ENCODE data around the gene FOXJ1. TPM values are rescaled to one million over a fixed set of nuclear protein-coding genes. Genes with fewer than 3 reads are reported as not detected.

The FOXJ1 gene
- total RNA-seq, 1 donor from 2014 or later: not detected

DNA sequence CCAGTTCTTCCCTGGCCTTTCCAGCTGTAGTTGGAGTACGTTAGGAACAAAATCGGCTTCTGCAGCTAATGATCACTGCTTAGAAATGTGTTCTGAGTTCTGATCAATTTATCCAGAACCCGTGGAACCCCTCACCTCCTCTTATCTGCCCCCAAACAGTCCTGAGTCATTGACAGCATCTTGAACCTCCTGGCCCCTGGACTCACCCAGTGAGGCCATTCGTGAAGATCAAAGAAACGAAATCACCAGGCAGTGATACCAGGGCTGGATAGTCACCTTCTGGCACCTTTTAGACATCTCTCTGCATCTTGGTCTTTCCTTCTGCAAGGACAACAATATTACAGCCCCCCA lies 20.4 kb downstream of the FOXJ1 start:
- intact Hi-C loops (cut with micrococcal nuclease): loop anchor here (5.0 to 10.0 kb wide), 2 partner anchors 54 to 157 kb away; no protein-coding TSS in a partner anchor
- Histone ChIP-seq H3K9me3 (replicated peaks) (no peaks in the 10 kb centered on the region), H3K4me3 (no peak overlapping the region), H3K27me3 (ENCODE audit: low read depth) (no peaks in the 10 kb centered on the region), H3K27ac (replicated peaks) (no peak overlapping the region), H3K36me3 (no peaks in the 10 kb centered on the region), H3K4me1 (peaks cover 7% of the 10 kb centered on the region)
- no peak for DNase-seq
- TF ChIP-seq, protein P1, sequence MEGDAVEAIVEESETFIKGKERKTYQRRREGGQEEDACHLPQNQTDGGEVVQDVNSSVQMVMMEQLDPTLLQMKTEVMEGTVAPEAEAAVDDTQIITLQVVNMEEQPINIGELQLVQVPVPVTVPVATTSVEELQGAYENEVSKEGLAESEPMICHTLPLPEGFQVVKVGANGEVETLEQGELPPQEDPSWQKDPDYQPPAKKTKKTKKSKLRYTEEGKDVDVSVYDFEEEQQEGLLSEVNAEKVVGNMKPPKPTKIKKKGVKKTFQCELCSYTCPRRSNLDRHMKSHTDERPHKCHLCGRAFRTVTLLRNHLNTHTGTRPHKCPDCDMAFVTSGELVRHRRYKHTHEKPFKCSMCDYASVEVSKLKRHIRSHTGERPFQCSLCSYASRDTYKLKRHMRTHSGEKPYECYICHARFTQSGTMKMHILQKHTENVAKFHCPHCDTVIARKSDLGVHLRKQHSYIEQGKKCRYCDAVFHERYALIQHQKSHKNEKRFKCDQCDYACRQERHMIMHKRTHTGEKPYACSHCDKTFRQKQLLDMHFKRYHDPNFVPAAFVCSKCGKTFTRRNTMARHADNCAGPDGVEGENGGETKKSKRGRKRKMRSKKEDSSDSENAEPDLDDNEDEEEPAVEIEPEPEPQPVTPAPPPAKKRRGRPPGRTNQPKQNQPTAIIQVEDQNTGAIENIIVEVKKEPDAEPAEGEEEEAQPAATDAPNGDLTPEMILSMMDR (IDR thresholded peaks at IDR 0.05; ENCODE audit: borderline replicate concordance): no peak

DNA sequence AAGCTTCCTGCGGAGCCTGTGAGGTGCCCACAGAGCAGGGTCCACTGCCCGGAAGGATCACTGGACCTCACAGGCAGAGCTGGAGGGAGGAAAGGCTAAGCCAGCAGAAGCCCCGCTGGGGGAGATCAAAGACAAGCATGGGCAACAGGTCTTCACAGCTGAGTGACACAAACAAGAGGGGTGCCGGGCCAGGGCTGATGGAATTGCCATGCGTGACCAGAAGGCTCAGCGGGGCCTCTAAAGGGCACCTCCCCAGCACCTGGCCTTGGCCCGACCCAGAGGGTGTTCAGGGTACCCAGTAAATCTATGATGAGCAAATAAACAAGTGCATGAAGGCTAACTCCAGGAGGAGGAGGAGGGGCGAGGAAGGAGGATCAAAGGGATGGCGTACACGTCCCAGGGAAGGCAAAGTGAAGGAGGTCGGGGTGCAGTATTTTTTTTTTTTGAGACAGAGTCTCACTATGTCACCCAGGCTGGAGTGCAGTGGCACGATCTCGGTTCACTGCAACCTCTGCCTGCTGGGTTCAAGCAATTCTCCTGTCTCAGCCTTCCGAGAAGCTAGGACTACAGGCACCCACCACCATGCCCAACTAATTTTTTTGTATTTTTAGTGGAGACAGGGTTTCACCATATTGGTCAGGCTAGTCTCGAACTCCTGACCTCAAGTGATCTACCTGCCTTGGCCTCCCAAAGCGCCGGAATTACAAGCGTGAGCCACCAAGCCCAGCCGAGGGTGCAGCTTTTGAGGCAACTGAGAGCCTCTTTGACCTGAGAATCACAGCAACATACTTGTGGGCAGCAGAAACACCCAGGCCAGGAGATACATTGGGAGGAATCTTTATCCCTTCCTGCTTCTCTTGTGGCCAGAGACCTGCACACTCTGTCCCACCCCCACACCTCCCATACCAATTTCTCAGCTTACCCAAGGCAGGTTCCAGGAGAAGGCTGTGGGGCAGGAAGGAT lies 21.4 kb downstream of the FOXJ1 start:
- intact Hi-C loops (cut with micrococcal nuclease): loop anchor here (5.0 to 10.0 kb wide), 2 partner anchors 55 to 158 kb away; no protein-coding TSS in a partner anchor
- no peaks in the 10 kb centered on the region for H3K9me3 ChIP-seq (replicated peaks)
- TF ChIP-seq, protein P1 (IDR thresholded peaks at IDR 0.05; ENCODE audit: borderline replicate concordance): no peak
- H3K27me3 ChIP-seq (ENCODE audit: low read depth): no peaks in the 10 kb centered on the region
- no peak overlapping the region for H3K4me3 ChIP-seq
- no peak for DNase-seq
- H3K36me3 ChIP-seq: no peaks in the 10 kb centered on the region
- peaks cover 7% of the 10 kb centered on the region for H3K4me1 ChIP-seq
- no peak overlapping the region for H3K27ac ChIP-seq (replicated peaks)

DNA sequence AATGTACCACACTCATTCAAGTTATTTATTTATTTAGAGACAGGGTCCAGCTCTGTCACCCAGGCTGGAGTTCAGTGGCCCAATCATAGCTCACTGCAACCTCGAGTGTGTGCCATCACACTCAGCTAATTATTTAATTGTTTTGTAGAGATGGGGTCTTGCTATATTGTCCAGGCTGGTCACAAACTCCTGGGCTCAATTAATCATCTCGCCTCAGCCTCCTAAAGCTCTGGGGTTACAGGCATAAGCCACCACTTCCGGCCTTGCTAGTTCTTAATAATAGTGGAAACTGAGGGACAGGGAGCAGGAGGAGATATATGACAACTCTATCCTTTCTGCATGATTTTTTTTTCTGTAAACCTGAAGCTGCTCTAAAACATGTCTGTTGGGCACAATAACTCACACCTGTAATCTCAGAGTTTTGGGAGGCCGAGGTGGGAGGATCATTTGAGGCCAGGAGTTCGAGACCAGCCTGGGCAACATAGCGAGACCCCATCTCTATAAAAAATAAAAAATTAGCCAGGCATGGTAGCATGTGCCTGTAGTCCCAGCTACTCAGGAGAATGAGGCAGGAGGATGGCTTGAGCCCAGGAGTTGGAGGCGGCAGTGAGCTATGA lies 25.8 kb downstream of the FOXJ1 start:
- no peaks in the 10 kb centered on the region for H3K9me3 ChIP-seq (replicated peaks)
- intact Hi-C loops (cut with micrococcal nuclease): no loop called here
- no peaks in the 10 kb centered on the region for H3K27me3 ChIP-seq (ENCODE audit: low read depth)
- TF ChIP-seq, protein P1 (IDR thresholded peaks at IDR 0.05; ENCODE audit: borderline replicate concordance): no peak
- no peak for DNase-seq
- no peak overlapping the region for H3K4me3 ChIP-seq
- no peak overlapping the region for H3K27ac ChIP-seq (replicated peaks)
- no peaks in the 10 kb centered on the region for H3K36me3 ChIP-seq
- no peaks in the 10 kb centered on the region for H3K4me1 ChIP-seq

DNA sequence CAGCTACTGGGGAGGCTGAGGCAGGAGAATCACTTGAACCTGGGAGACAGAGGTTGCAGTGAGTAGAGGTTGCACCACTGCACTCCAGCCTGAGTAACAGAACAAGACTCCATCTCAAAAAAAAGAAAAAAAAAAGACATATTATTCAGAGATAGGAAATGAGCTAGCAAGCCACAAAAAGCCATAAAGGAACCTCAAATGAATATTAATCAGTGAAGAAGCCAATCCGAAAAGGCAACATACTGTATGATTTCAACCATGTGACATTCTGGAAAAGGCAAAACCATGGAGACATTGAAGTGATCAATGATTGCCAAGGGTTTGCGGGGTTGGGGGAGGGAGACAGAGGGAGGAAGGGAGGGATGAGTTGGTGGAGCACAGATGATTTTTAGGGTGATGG lies 29.1 kb downstream of the FOXJ1 start:
- intact Hi-C loops (cut with micrococcal nuclease): no loop called here
- Histone ChIP-seq H3K27me3 (ENCODE audit: low read depth) (no peaks in the 10 kb centered on the region), H3K4me1 (no peaks in the 10 kb centered on the region), H3K36me3 (no peaks in the 10 kb centered on the region), H3K9me3 (replicated peaks) (no peaks in the 10 kb centered on the region), H3K27ac (replicated peaks) (no peak overlapping the region), H3K4me3 (no peak overlapping the region)
- TF ChIP-seq, protein P1 (IDR thresholded peaks at IDR 0.05; ENCODE audit: borderline replicate concordance): no peak
- no peak for DNase-seq

DNA sequence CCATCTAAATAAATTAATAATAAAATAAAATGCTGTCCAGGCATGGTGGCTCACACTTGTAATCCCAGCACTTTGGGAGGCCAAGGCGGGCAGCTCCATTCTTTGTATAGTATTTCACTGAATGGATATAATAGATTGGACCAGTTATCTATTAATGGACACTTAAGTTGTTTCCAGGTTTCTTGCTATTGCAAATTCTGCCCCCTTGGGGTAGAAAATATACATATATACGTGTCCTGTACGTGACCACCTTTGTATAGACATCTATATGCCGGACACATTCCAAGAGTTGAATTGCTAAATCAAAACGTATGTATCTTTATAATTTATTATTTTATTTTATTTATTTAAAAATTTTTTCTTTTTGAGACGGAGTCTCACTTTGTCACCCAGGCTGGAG lies 33.5 kb downstream of the FOXJ1 start:
- TF ChIP-seq, protein P1 (IDR thresholded peaks at IDR 0.05; ENCODE audit: borderline replicate concordance): peak; percentile 14
- intact Hi-C loops (cut with micrococcal nuclease): no loop called here
- no peaks in the 10 kb centered on the region for H3K9me3 ChIP-seq (replicated peaks)
- no peak overlapping the region for H3K4me3 ChIP-seq
- H3K36me3 ChIP-seq: no peaks in the 10 kb centered on the region
- H3K27me3 ChIP-seq (ENCODE audit: low read depth): no peaks in the 10 kb centered on the region
- H3K4me1 ChIP-seq: peaks cover 19% of the 10 kb centered on the region
- no peak overlapping the region for H3K27ac ChIP-seq (replicated peaks)
- no peak for DNase-seq

All from left ventricle myocardium inferior (tissue), 1 donor.